Subcutaneous abdominal adipose tissue (tissue), 5 donors: ENCODE measurements around the gene MTOR.
A peak's percentile ranks its signal among the peaks of the same experiment; 100 is the strongest.
"Not testable (repeated sequence)": the region's sequence is repeated elsewhere in the genome, so short reads cannot be mapped to it uniquely, and the experiment has no call there.

ENCODE experiments used
- H3K27ac ChIP-seq: one replicate; pipeline ENCODE4 v1.7.0; 2013; ENCODE audit warnings: low read depth, mild to moderate bottlenecking, inconsistent platforms, low read length, moderate library complexity
- H3K27me3 ChIP-seq, 5 donors: one replicate each; pipeline ENCODE4 v1.7.0; 2013; ENCODE audit warnings: low read length in 5 of 5, inconsistent platforms in 1 of 5; ENCODE audit not compliant: control insufficient read depth in 5 of 5, insufficient read depth in 4 of 5
- H3K36me3 ChIP-seq, 5 donors: one replicate each; pipeline ENCODE4 v1.7.0; 2013; ENCODE audit warnings: low read length in 5 of 5; ENCODE audit not compliant: control insufficient read depth in 5 of 5, insufficient read depth in 5 of 5
- H3K4me1 ChIP-seq, 5 donors: one replicate each; pipeline ENCODE4 v1.7.0; 2013; ENCODE audit warnings: low read length in 5 of 5, mild to moderate bottlenecking in 3 of 5, moderate library complexity in 1 of 5; ENCODE audit not compliant: control insufficient read depth in 5 of 5, insufficient read depth in 5 of 5
- H3K4me3 ChIP-seq, 5 donors: one replicate each; pipeline ENCODE4 v1.7.0; 2013; ENCODE audit warnings: low read length in 5 of 5, low read depth in 1 of 5
- H3K9ac ChIP-seq, 5 donors: one replicate each; pipeline ENCODE4 v1.7.0; 2013; ENCODE audit warnings: low read length in 5 of 5, mild to moderate bottlenecking in 4 of 5, moderate library complexity in 3 of 5
- H3K9me3 ChIP-seq, 5 donors: one replicate each; pipeline ENCODE4 v1.7.0; 2013; ENCODE audit warnings: low read length in 5 of 5; ENCODE audit not compliant: control insufficient read depth in 5 of 5
- donor health status: healthy.
- donor health status: healthy.
- donor health status: healthy.
- donor health status: healthy.
- donor health status: healthy.

MTOR gene

DNA sequence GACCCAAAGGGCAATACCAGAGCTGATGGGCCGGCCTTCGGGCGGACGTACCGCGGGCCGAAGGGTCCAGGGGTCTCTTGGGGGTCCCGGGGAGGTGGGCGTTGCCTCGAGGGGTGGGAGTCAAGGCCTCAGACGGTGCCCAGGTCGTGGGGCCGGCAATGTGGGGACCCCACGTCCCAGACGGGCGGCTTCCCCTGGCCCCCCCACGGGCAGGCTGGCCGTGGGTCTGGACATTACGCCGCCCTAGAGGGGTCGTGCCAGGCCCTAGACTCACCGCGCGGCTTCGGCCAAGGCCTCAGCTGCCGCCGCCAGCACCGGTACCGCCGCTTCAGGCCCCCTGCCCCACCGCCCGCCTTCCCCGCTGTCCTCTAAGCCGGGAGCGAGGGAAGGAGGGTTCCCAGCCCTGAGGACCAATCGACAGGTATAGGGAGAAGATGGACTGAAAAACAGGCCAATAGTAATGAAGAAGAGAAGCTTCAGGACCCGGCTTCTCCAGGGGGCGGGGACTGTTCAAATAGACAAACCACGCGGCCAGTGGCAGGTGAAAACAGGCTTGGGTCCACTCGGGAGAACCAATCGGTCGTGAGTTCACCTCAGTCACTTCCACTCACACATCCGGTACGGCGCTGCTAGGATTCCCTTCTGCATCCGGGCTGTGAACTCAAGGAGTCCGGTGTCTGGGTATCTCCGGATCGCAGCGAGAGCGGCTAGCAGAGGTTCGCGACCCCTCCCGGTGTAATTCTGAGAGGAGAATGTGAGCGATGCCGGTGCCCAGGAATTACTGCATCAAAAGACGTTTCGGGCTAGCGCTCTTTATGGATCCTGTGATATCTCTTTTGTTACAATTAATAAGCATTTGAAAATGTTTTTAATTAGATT is at the start of gene MTOR:
Gene MTOR (minus strand): TSS at position 381 of the 879 bp plus-strand sequence. CDS start 3,142 bp downstream, outside the sequence.
- Histone ChIP-seq H3K27me3 (no peaks in the 10 kb centered on the region), H3K9ac (peak within 1 kb of the TSS; percentile 81 to 97 (median 95)), H3K36me3 (peaks cover 10 to 19% (median 16%) of the 10 kb centered on the region in 5 donors), H3K4me1 (peaks cover 5 to 19% (median 15%) of the 10 kb centered on the region in 5 donors), H3K9me3 (no peaks in the 10 kb centered on the region), H3K4me3 (peak within 1 kb of the TSS; percentile 89 to 95 (median 93)), H3K27ac (peak within 1 kb of the TSS; percentile 57)

DNA sequence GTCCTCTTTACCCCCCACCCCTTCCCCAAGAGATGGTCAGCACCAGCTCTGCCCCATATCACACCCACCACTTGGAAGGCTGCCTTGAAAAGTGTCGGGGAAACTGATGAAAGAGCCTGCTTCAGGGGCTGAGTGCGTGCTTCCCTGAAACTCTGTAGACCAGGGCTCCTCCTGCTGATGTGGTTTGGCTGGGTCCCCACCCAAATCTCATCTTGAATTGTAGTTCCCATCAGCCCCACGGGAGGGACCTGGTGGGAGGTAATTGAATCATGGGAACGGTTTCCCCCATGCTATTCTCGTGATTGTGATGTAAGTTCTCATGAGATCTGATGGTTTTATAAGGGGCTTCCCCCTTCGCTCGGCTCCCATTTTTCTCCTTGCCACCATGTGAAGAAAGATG is 47.0 kb upstream of the MTOR start:
- Histone ChIP-seq H3K36me3 (no peaks in the 10 kb centered on the region), H3K4me3 (no peak overlapping the region), H3K27me3 (peaks cover 0 to 11% (median 6%) of the 10 kb centered on the region in 5 donors)

GRCh38 chr1:11308699-11309224 is 46.4 kb upstream of the MTOR start:
- no peak overlapping the region for H3K4me3 ChIP-seq

More for the DNA sequence above, 47.0 kb upstream of the MTOR start:
- H3K9ac ChIP-seq = no peak overlapping the region
- no peak overlapping the region for H3K27ac ChIP-seq
- H3K4me1 ChIP-seq = no peaks in the 10 kb centered on the region
- H3K9me3 ChIP-seq = no peaks in the 10 kb centered on the region

GRCh38 chr1:11307852-11308251 is 45.5 kb upstream of the MTOR start:
- Histone ChIP-seq H3K27ac (no peak overlapping the region), H3K9me3 (no peaks in the 10 kb centered on the region), H3K27me3 (peaks cover 0 to 6% (median 2%) of the 10 kb centered on the region in 5 donors), H3K9ac (no peak overlapping the region), H3K36me3 (no peaks in the 10 kb centered on the region), H3K4me1 (no peaks in the 10 kb centered on the region), H3K4me3 (no peak overlapping the region)

More at GRCh38 chr1:11308699-11309224, 46.4 kb upstream of the MTOR start:
- Histone ChIP-seq H3K27me3 (peaks cover 0 to 11% (median 5%) of the 10 kb centered on the region in 5 donors), H3K9ac (no peak overlapping the region), H3K9me3 (no peaks in the 10 kb centered on the region), H3K27ac (no peak overlapping the region), H3K36me3 (no peaks in the 10 kb centered on the region), H3K4me1 (no peaks in the 10 kb centered on the region)

GRCh38 chr1:11305516-11305915 is 43.2 kb upstream of the MTOR start:
- not testable (repeated sequence) for H3K36me3 ChIP-seq, H3K27ac ChIP-seq, H3K9ac ChIP-seq, H3K4me3 ChIP-seq, H3K27me3 ChIP-seq, H3K9me3 ChIP-seq
- H3K4me1 ChIP-seq = peaks cover 0 to 10% (median 8%) of the 10 kb centered on the region in 5 donors

DNA sequence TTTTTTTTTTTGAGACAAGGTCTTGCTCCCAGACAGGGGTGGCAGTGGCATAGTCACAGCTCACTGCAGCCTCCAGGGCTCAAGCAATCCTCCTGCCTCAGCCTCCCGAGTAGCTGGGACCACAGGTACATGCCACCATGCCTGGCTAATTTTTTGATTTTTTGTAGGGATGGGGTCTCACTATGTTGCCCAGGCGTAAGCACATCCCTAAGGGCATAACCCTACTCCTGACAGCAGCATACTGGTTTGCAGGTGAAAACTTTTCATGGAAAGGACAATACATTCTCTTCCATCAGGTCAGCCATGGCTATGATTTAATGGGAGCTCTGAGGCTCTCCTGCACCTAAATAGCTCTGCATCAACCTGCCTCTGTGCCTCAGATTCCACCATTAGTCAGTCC is 40.0 kb upstream of the MTOR start:
- H3K9me3 ChIP-seq = no peaks in the 10 kb centered on the region
- no peak overlapping the region for H3K4me3 ChIP-seq
- no peak overlapping the region for H3K27ac ChIP-seq

DNA sequence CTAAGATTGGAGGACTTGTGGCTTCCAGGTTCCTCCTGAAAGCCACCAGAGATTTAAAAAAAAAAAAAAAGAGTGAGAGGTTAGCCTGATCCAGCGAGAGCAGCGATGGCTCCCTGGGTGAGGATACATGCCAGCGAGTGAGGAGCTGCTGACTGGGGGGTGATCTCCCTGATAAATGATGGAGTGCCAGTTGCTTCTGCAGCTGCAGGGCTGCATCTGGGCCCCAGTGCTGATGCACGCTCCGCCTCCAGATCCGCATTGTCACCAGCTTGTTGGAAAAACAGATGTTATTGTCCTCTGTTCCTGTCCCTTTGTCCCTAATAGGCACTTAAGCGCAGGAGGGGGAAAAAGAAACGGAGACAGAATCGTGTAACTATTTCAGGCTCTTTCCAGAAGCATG is 39.2 kb upstream of the MTOR start:
- no peaks in the 10 kb centered on the region for H3K9me3 ChIP-seq
- peaks cover 0 to 22% (median 8%) of the 10 kb centered on the region in 5 donors for H3K4me1 ChIP-seq
- H3K9ac ChIP-seq = peak overlapping the region in 1 of 5 donors; percentile 28
- H3K36me3 ChIP-seq = no peaks in the 10 kb centered on the region
- H3K4me3 ChIP-seq = no peak overlapping the region
- no peak overlapping the region for H3K27ac ChIP-seq
- peaks cover 0 to 2% (median 0%) of the 10 kb centered on the region in 5 donors for H3K27me3 ChIP-seq

More for the DNA sequence above, 40.0 kb upstream of the MTOR start:
- Histone ChIP-seq H3K4me1 (peaks cover 0 to 22% (median 8%) of the 10 kb centered on the region in 5 donors), H3K27me3 (peaks cover 0 to 2% (median 0%) of the 10 kb centered on the region in 5 donors), H3K9ac (no peak overlapping the region), H3K36me3 (no peaks in the 10 kb centered on the region)

DNA sequence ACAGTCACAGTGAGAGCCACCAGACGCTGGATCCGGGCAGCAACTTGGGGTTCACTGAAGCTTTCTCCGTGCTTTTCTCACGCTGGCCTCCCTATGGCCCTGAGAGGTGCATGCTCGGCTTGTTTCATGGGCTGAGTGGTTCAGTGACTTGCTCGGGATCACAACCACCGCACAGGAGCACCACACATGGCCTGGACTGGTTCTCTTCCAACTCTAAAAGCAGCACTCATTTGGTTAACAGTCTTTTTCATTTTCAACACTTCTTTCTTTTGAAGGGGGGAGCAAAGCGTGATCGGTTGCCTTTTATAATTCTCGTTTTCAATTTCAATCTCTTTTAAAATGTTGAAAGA is 36.8 kb upstream of the MTOR start:
- peaks cover 0 to 20% (median 17%) of the 10 kb centered on the region in 5 donors for H3K36me3 ChIP-seq
- no peaks in the 10 kb centered on the region for H3K9me3 ChIP-seq
- peaks cover 0 to 22% (median 8%) of the 10 kb centered on the region in 5 donors for H3K4me1 ChIP-seq
- peaks cover 0 to 2% (median 0%) of the 10 kb centered on the region in 5 donors for H3K27me3 ChIP-seq
- no peak overlapping the region for H3K27ac ChIP-seq
- H3K9ac ChIP-seq = no peak overlapping the region
- H3K4me3 ChIP-seq = no peak overlapping the region

DNA sequence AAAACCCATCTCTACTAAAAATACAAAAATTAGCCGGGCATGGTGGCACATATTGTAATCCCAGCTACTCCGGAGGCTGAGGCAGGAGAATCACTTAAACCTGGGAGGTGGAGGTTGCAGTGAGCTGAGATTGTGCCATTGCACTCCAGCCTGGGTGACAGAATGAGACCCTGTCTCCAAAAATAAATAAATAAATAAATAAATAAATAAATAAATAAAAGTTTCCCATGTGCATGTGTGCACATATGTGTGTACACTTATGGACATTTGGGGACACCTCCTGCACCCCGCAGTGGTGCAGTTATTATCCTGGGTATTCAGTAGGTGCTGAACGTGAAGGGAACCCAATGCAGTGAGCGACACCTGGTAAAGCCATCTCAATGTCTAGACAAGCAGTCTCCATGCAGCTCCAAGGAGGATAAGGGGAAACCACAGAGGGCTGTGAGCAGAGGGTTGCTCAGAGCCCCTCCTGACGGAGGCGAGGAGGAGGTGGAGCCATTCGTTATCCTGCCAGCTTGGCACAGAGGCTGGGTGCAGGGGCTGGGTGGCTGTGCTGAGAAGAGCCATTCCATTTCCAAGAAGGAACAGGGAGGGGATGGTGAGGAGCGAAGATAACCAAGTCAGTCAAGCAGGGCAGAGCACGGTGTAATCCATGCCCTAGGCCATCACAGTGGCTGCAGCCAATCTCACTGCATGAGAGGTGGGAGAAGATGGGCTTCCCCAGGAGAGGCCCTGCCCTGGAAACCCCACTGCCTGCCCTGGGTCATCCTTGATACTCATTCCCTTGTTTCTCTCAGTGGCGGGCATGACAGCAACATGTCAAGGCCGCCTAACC is 36.3 kb upstream of the MTOR start:
- no peak overlapping the region for H3K27ac ChIP-seq
- no peak overlapping the region for H3K4me3 ChIP-seq
- peaks cover 0 to 24% (median 18%) of the 10 kb centered on the region in 5 donors for H3K36me3 ChIP-seq
- H3K4me1 ChIP-seq = peaks cover 0 to 22% (median 8%) of the 10 kb centered on the region in 5 donors
- no peak overlapping the region for H3K9ac ChIP-seq
- no peaks in the 10 kb centered on the region for H3K9me3 ChIP-seq
- H3K27me3 ChIP-seq = peaks cover 0 to 2% (median 0%) of the 10 kb centered on the region in 5 donors
